ENCODE measurements around the gene DAB1. TPM values are rescaled to one million over a fixed set of nuclear protein-coding genes. Genes with fewer than 3 reads are reported as not detected.

DAB1 gene
- total and polyA plus RNA-seq, 10 of the 15 experiments (the other 5 are each of a cell fraction or from before 2014, with no cell fraction given), result 0.02 to 0.10 (median 0.03) TPM; not detected in 5

DNA sequence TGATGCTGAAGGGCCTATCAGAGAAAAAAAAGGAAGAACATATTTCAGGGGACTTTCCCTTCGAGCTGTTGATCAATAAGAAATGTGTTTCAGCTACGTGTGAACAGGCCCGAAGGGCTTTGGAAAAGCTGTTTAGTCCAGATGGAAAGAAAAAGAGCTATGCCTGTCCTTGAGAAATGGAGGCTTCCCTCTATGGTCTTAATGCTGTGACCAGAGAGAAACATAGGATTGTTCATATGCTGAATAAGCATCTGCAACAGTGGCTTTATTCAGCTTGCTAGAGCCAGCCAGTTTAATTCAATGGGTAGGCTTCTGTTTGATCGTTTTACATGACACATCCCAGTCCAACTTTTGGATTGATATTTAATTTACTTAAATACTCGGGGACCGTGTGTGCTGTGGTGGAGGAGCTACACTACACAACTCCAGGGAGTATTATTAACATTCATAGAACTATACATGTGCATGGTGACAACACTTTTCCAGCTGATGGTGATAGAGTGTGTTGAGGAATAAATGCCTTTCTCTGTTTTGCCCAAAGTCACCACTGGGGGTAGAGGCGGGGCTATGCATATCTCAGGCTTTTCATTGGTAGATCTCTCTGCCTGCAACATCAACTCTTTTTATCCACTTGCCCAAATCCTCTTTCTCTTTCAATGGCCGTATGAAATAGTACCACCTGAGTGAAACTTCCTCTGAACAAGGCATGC lies 351.3 kb downstream of the DAB1 start (continued):
- TF ChIP-seq RCOR1 (conservative IDR thresholded peaks at IDR 0.05; ENCODE audit: low read depth, low read length) (no peak), DPF2 (IDR thresholded peaks at IDR 0.05) (no peak), EED (IDR thresholded peaks at IDR 0.05; ENCODE audit: low read depth) (no peak), NR2C2 (IDR thresholded peaks at IDR 0.05; ENCODE audit: borderline replicate concordance, control insufficient read depth, insufficient read length, low read depth) (no peak), MEF2A (IDR thresholded peaks at IDR 0.05; ENCODE audit: insufficient read depth, low read depth, low read length) (no peak), MYB (IDR thresholded peaks at IDR 0.05; ENCODE audit: borderline replicate concordance, low read depth, low read length) (no peak), YBX1 (IDR thresholded peaks at IDR 0.05) (no peak), NFYB (IDR thresholded peaks at IDR 0.05; ENCODE audit: insufficient read depth, low read depth, low read length) (peak; percentile 51; the same call in 1 of the 2 replicates)
- TF ChIP-seq, protein P1, sequence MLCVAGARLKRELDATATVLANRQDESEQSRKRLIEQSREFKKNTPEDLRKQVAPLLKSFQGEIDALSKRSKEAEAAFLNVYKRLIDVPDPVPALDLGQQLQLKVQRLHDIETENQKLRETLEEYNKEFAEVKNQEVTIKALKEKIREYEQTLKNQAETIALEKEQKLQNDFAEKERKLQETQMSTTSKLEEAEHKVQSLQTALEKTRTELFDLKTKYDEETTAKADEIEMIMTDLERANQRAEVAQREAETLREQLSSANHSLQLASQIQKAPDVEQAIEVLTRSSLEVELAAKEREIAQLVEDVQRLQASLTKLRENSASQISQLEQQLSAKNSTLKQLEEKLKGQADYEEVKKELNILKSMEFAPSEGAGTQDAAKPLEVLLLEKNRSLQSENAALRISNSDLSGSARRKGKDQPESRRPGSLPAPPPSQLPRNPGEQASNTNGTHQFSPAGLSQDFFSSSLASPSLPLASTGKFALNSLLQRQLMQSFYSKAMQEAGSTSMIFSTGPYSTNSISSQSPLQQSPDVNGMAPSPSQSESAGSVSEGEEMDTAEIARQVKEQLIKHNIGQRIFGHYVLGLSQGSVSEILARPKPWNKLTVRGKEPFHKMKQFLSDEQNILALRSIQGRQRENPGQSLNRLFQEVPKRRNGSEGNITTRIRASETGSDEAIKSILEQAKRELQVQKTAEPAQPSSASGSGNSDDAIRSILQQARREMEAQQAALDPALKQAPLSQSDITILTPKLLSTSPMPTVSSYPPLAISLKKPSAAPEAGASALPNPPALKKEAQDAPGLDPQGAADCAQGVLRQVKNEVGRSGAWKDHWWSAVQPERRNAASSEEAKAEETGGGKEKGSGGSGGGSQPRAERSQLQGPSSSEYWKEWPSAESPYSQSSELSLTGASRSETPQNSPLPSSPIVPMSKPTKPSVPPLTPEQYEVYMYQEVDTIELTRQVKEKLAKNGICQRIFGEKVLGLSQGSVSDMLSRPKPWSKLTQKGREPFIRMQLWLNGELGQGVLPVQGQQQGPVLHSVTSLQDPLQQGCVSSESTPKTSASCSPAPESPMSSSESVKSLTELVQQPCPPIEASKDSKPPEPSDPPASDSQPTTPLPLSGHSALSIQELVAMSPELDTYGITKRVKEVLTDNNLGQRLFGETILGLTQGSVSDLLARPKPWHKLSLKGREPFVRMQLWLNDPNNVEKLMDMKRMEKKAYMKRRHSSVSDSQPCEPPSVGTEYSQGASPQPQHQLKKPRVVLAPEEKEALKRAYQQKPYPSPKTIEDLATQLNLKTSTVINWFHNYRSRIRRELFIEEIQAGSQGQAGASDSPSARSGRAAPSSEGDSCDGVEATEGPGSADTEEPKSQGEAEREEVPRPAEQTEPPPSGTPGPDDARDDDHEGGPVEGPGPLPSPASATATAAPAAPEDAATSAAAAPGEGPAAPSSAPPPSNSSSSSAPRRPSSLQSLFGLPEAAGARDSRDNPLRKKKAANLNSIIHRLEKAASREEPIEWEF (IDR thresholded peaks at IDR 0.05; ENCODE audit: insufficient replicate concordance, low read depth, low read length), result no peak
- TF ChIP-seq, protein P2, sequence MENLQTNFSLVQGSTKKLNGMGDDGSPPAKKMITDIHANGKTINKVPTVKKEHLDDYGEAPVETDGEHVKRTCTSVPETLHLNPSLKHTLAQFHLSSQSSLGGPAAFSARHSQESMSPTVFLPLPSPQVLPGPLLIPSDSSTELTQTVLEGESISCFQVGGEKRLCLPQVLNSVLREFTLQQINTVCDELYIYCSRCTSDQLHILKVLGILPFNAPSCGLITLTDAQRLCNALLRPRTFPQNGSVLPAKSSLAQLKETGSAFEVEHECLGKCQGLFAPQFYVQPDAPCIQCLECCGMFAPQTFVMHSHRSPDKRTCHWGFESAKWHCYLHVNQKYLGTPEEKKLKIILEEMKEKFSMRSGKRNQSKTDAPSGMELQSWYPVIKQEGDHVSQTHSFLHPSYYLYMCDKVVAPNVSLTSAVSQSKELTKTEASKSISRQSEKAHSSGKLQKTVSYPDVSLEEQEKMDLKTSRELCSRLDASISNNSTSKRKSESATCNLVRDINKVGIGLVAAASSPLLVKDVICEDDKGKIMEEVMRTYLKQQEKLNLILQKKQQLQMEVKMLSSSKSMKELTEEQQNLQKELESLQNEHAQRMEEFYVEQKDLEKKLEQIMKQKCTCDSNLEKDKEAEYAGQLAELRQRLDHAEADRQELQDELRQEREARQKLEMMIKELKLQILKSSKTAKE (IDR thresholded peaks at IDR 0.05; ENCODE audit: low read depth, poor library complexity, severe bottlenecking), result no peak
